K562 (cell line): ENCODE data around the gene AGAP1. TPM values are rescaled to one million over a fixed set of nuclear protein-coding genes. Genes with fewer than 3 reads are reported as not detected.

Experiments used
- ATAC-seq: fragments of 200-7000 bp; cut with Tn5 transposase; 3 replicates; pipeline ENCODE4 v1.9.1; 2020; ENCODE audit warnings: moderate library complexity
- BruUV-seq: library from RNA; stranded (reverse); fragments of 400-500 nt; replicated peaks from 2 replicates; lab custom pipeline; 2021; lab: Mats Ljungman, UMichigan
- CTCF ChIA-PET: fragments of 300-600 bp; formaldehyde crosslinking; extraction: SDS; loops from one replicate; lab custom pipeline; 2021; ENCODE audit warnings: low intra/inter-chr PET ratio; lab: Yijun Ruan, JAX
- POLR2A ChIA-PET: fragments of 300-600, 350-650 bp; sonication (Branson Sonifier 250); formaldehyde crosslinking; extraction: SDS; loops from one replicate; lab custom pipeline; 2021; ENCODE audit warnings: antibody characterized with exemption, inconsistent platforms; lab: Yijun Ruan, JAX
- DNase-seq, 4 experiments: peaks; one replicate each; pipeline versions ENCODE4 v3.0.0 to v3.0.0-alpha.2; 2011 to 2018; ENCODE audit warnings: low spot score in 3 of 4, mixed read lengths in 3 of 4; ENCODE audit errors: extremely low read depth in 1 of 4
- FAIRE-seq: peaks from 2 replicates; lab custom pipeline; 2011; peaks lifted over from hg19 to GRCh38; lab: Jason Lieb, UNC
- H2AFZ ChIP-seq: 2 replicates; pipeline ENCODE4 v1.6.0; 2011; ENCODE audit warnings: low read depth, low read length, control low read depth, inconsistent platforms
- H3K27ac ChIP-seq: fragments of 200-600 bp; 3 replicates; pipeline ENCODE4 v1.8.0; 2011; ENCODE audit warnings: low read depth, mild to moderate bottlenecking, control low read depth, inconsistent platforms, low read length, moderate library complexity, mixed read lengths; ENCODE audit errors: extremely low read depth
- H3K27me3 ChIP-seq, 2 experiments: fragments of 300-600 bp in 1 of 2; 2 replicates in 1 of 2; 3 replicates in 1 of 2; pipeline versions ENCODE4 v1.6.0 to v1.8.0; 2011; ENCODE audit warnings: inconsistent platforms in 2 of 2, low read length in 2 of 2, mild to moderate bottlenecking in 1 of 2, mixed read lengths in 1 of 2, moderate library complexity in 1 of 2; ENCODE audit not compliant: control insufficient read depth in 2 of 2, insufficient read depth in 2 of 2
- H3K36me3 ChIP-seq: fragments of 300-600 bp; 3 replicates; pipeline ENCODE4 v1.8.0; 2011; ENCODE audit warnings: mild to moderate bottlenecking, low read length, inconsistent platforms; ENCODE audit not compliant: control insufficient read depth, insufficient read depth
- H3K4me1 ChIP-seq, 2 experiments: fragments of 200-600 bp in 1 of 2; replicated peaks in 1 of 2; 2 replicates in 1 of 2; 3 replicates in 1 of 2; pipeline versions ENCODE4 v1.5.1 to v1.8.0; 2011; ENCODE audit warnings: inconsistent platforms in 2 of 2, low read length in 2 of 2, mild to moderate bottlenecking in 1 of 2, mixed read lengths in 1 of 2, moderate library complexity in 1 of 2; ENCODE audit not compliant: control insufficient read depth in 2 of 2, insufficient read depth in 2 of 2
- H3K4me2 ChIP-seq: 2 replicates; pipeline ENCODE4 v1.6.1; 2011; ENCODE audit warnings: low read length, control low read depth, inconsistent platforms, mixed read lengths; ENCODE audit not compliant: insufficient read depth
- H3K4me3 ChIP-seq: fragments of 200-600 bp; sonication (generic), shearing (Covaris generic); 2 replicates; pipeline ENCODE4 v1.5.1; 2016; ENCODE audit warnings: control low read depth, inconsistent platforms
- H3K79me2 ChIP-seq: fragments of 200-600 bp; 3 replicates; pipeline ENCODE4 v1.8.0; 2011; ENCODE audit warnings: low read length, inconsistent platforms; ENCODE audit not compliant: control insufficient read depth, insufficient read depth
- H3K9ac ChIP-seq, 2 experiments: 2 replicates each; pipeline versions ENCODE4 v1.6.0 to v1.6.1; 2011; ENCODE audit warnings: low read depth in 2 of 2, low read length in 2 of 2, control low read depth in 1 of 2, inconsistent platforms in 1 of 2, mild to moderate bottlenecking in 1 of 2, mixed read lengths in 1 of 2; ENCODE audit not compliant: insufficient read depth in 1 of 2
- H3K9me1 ChIP-seq: one replicate; pipeline ENCODE4 v1.6.0; 2011; ENCODE audit warnings: inconsistent platforms, mild to moderate bottlenecking, low read length, moderate library complexity; ENCODE audit not compliant: control insufficient read depth, insufficient read depth
- H3K9me3 ChIP-seq: replicated peaks from 2 replicates; pipeline ENCODE4 v1.5.1; 2011; ENCODE audit warnings: low read depth, low read length, inconsistent platforms; ENCODE audit not compliant: control insufficient read depth, insufficient read depth
- H4K20me1 ChIP-seq: replicated peaks from 2 replicates; pipeline ENCODE4 v1.6.1; 2011; ENCODE audit warnings: low read length, inconsistent platforms, mixed read lengths; ENCODE audit not compliant: control insufficient read depth, insufficient read depth
- CBFA2T3 ChIP-seq: fragments of 450-650 bp; IDR thresholded peaks from 2 replicates; pipeline ENCODE4 v1.6.1; 2017
- DPF2 ChIP-seq: fragments of 450-650 bp; IDR thresholded peaks from 2 replicates; pipeline ENCODE4 v1.6.1; 2016
- EZH2 ChIP-seq: IDR thresholded peaks from 2 replicates; pipeline ENCODE4 v1.6.1; 2012; ENCODE audit warnings: low read depth, mild to moderate bottlenecking, inconsistent platforms, low read length, borderline replicate concordance
- KAT7 ChIP-seq: sonication (generic); formaldehyde crosslinking; IDR thresholded peaks from 2 replicates; pipeline ENCODE4 v1.8.0; 2022; ENCODE audit warnings: missing genetic modification reagents, mild to moderate bottlenecking, borderline replicate concordance
- MBD2 ChIP-seq: sonication (generic); IDR thresholded peaks from 2 replicates; pipeline ENCODE4 v1.6.1; 2016; ENCODE audit warnings: low read depth, borderline replicate concordance
- NFXL1 ChIP-seq: fragments of 450-650 bp; formaldehyde crosslinking; IDR thresholded peaks from 2 replicates; pipeline ENCODE4 v1.4.0; 2021; ENCODE audit warnings: mild to moderate bottlenecking
- RBM17 ChIP-seq: fragments of 200-400 bp; formaldehyde crosslinking; IDR thresholded peaks from 2 replicates; pipeline ENCODE4 v1.6.1; 2017; ENCODE audit warnings: low read depth, mild to moderate bottlenecking, low read length, borderline replicate concordance
- SRF ChIP-seq, 2 experiments: fragments of 250-450, 450-650 bp in 1 of 2; sonication (Bioruptor Pico) in 1 of 2; sonication (generic) in 1 of 2; formaldehyde crosslinking; IDR thresholded peaks; 2 replicates each; pipeline versions ENCODE4 v1.5.0 to v1.5.1; 2020 to 2022; ENCODE audit warnings: mild to moderate bottlenecking in 1 of 2, missing genetic modification reagents in 1 of 2
- SRSF7 ChIP-seq: fragments of 200-400 bp; formaldehyde crosslinking; optimal IDR thresholded peaks from 2 replicates; pipeline ENCODE3; 2017; ENCODE audit warnings: mild to moderate bottlenecking, low read depth, low read length
- TAF7 ChIP-seq: fragments of 450-650 bp; IDR thresholded peaks from 2 replicates; pipeline ENCODE4 v1.6.1; 2016; ENCODE audit warnings: missing genetic modification characterization, missing compliant biosample characterization
- TEAD1 ChIP-seq, 2 experiments: fragments of 450-650 bp in 1 of 2; sonication (generic) in 1 of 2; formaldehyde crosslinking; IDR thresholded peaks; 2 replicates each; pipeline versions ENCODE4 v1.4.0 to v1.8.0; 2020 to 2022; ENCODE audit warnings: mild to moderate bottlenecking in 2 of 2, missing genetic modification reagents in 1 of 2
- ZNF717 ChIP-seq: fragments of 250-450 bp; sonication (Bioruptor Pico); IDR thresholded peaks from 2 replicates; pipeline ENCODE4 v1.5.0; 2021
- ZSCAN32 ChIP-seq: fragments of 450-650 bp; formaldehyde crosslinking; IDR thresholded peaks from 2 replicates; pipeline ENCODE4 v1.4.0; 2020; ENCODE audit warnings: mild to moderate bottlenecking, moderate library complexity
- WGBS: fragments of 100-300 bp; shearing (Covaris generic); methylation state at CpG from one replicate; pipeline ENCODE4 v1.1.6; 2016; ENCODE audit warnings: low coverage, mixed read lengths; ENCODE audit not compliant: insufficient coverage; ENCODE audit errors: missing lambda C conversion rate; 5-methylcytosine and 5-hydroxymethylcytosine counted together
- in situ Hi-C: fragments of 300-500 bp; cut with MboI; formaldehyde crosslinking; loops from 4 replicates; pipeline ENCODE4 v1.15.0; 2018; ENCODE audit warnings: inconsistent platforms, mixed read lengths
- intact Hi-C: fragments of 100-400 bp; cut with micrococcal nuclease; formaldehyde crosslinking; loops from 2 replicates; pipeline ENCODE4 v1.14.2; 2022
- polyA plus RNA-seq, 8 experiments: library from polyadenylated mRNA; depleted of rRNA in 4 of 8; stranded (reverse) in 5 of 8; unstranded in 3 of 8; fragments of >200 nt; fragmentation: Nextera tagmentation in 2 of 8; fragmentation: Illumina TruSeq in 1 of 8; extraction: Ambion mirVana in 2 of 8; extraction: Trizol in 1 of 8; gene quantifications; 2 replicates each; pipeline versions ENCODE4 v1.2.1 to v1.2.3, GENCODE V29; 2011 to 2014; ENCODE audit warnings: inconsistent platforms in 1 of 8, missing spikeins in 1 of 8
- total RNA-seq, 7 experiments: library from RNA; depleted of rRNA in 6 of 7; stranded (reverse); fragments of >200 nt in 6 of 7; fragmentation: Illumina TruSeq in 2 of 7; extraction: Trizol in 2 of 7; gene quantifications; 2 replicates each; pipeline versions ENCODE4 v1.2.1 to v1.2.3, GENCODE V29; 2011 to 2021; ENCODE audit warnings: low replicate concordance in 1 of 7
- TF ChIP-seq, protein P1 (sequence below): IDR thresholded peaks from 2 replicates; pipeline ENCODE4 v1.6.1; 2012; ENCODE audit warnings: low read depth, low read length, improper control_type of control experiment, borderline replicate concordance

The AGAP1 gene
- total and polyA plus RNA-seq, 9 of the 15 experiments (the other 6 are each of a cell fraction or from before 2014, with no cell fraction given): 1.3 to 24.0 (median 10.6) TPM

DNA sequence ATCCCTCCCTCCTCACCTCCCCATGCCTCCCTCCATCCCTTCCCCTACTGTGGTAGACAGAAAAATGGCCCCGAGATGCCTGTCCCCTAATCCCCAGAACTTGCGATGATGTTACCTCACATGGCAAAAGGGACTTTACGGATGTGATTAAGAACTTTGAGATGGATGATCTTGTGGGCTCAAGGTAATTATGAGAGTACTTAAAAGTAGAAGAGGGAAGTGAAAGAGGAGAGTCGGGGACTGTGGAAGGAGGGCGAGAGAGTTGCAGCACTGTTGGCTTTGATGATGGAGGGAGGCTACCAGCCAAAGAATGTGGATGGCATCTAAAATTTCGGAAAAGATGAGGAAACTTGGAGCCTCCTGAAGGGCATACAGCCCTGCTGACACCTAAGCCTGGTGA, 66.5 kb downstream of the AGAP1 start:
- H2AFZ ChIP-seq: no peak overlapping the region
- H3K4me2 ChIP-seq: no peak overlapping the region
- DNase-seq (no peak), FAIRE-seq (no peak), ATAC-seq (no peak)
- H3K27ac ChIP-seq: no peak overlapping the region
- peaks cover 0 to 11% of the 10 kb centered on the region in 2 experiments; a peak in 3 of 5 replicates for H3K4me1 ChIP-seq
- in situ Hi-C loops: no loop called here
- CTCF ChIA-PET: no interaction called here
- H3K9ac ChIP-seq: no peak overlapping the region
- WGBS: 83% methylated on average over 5 of the region's 6 CpGs
- intact Hi-C loops: no loop called here
- peaks cover 56% of the 10 kb centered on the region for H4K20me1 ChIP-seq
- TF ChIP-seq, protein P1, sequence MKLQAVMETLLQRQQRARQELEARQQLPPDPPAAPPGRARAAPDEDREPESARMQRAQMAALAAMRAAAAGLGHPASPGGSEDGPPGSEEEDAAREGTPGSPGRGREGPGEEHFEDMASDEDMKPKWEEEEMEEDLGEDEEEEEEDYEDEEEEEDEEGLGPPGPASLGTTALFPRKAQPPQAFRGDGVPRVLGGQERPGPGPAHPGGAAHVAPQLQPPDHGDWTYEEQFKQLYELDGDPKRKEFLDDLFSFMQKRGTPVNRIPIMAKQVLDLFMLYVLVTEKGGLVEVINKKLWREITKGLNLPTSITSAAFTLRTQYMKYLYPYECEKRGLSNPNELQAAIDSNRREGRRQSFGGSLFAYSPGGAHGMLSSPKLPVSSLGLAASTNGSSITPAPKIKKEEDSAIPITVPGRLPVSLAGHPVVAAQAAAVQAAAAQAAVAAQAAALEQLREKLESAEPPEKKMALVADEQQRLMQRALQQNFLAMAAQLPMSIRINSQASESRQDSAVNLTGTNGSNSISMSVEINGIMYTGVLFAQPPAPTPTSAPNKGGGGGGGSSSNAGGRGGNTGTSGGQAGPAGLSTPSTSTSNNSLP: no peak
- TF ChIP-seq MBD2: no peak
- no peak for TF ChIP-seq TAF7 (tag)
- no peak for TF ChIP-seq TEAD1 (CRISPR knock-in tag; IDR thresholded peaks at IDR 0.05)
- TF ChIP-seq ZNF717 (CRISPR knock-in tag): no peak
- TF ChIP-seq SRSF7: no peak
- TF ChIP-seq EZH2: no peak
- no peak for TF ChIP-seq KAT7 (CRISPR knock-in tag)
- TF ChIP-seq DPF2: no peak
- TF ChIP-seq SRF (CRISPR knock-in tag; IDR thresholded peaks at IDR 0.05): no peak
- TF ChIP-seq NFXL1 (CRISPR knock-in tag): no peak
- no peak for TF ChIP-seq CBFA2T3
- no peak for TF ChIP-seq ZSCAN32 (CRISPR knock-in tag)
- no peak for TF ChIP-seq RBM17
- H3K79me2 ChIP-seq: peaks cover 94% of the 10 kb centered on the region
- H3K36me3 ChIP-seq: no peaks in the 10 kb centered on the region
- no peaks in the 10 kb centered on the region for H3K27me3 ChIP-seq
- H3K9me3 ChIP-seq: no peaks in the 10 kb centered on the region
- no TSS peak for BruUV-seq
- POLR2A ChIA-PET: no interaction called here
- H3K4me3 ChIP-seq: no peak overlapping the region
- H3K9me1 ChIP-seq: peaks cover 17% of the 10 kb centered on the region
